Spinal cord (tissue), 10 donors: ENCODE results near the gene TRA2A. TPM values are rescaled to one million over a fixed set of nuclear protein-coding genes. Genes with fewer than 3 reads are reported as not detected.

Experiments used
- DNase-seq, 6 donors: peaks; one replicate each; pipeline versions ENCODE4 v3.0.0 to v3.0.0-alpha.2; 2013 to 2015; ENCODE audit warnings: low spot score in 6 of 6, low read depth in 4 of 6
- H3K27ac ChIP-seq: one replicate; pipeline ENCODE4 v1.5.1; 2013; ENCODE audit warnings: low read depth, low read length, control low read depth
- H3K27me3 ChIP-seq: one replicate; pipeline ENCODE4 v1.6.1; 2013; ENCODE audit warnings: low read length; ENCODE audit not compliant: control insufficient read depth, insufficient read depth
- H3K36me3 ChIP-seq: one replicate; pipeline ENCODE4 v1.6.1; 2013; ENCODE audit warnings: low read length; ENCODE audit not compliant: control insufficient read depth, insufficient read depth
- H3K4me1 ChIP-seq: one replicate; pipeline ENCODE4 v1.6.1; 2013; ENCODE audit warnings: low read length; ENCODE audit not compliant: control insufficient read depth, insufficient read depth
- H3K4me3 ChIP-seq: one replicate; pipeline ENCODE4 v1.5.1; 2013; ENCODE audit warnings: low read depth, low read length, control low read depth
- H3K9me3 ChIP-seq: one replicate; pipeline ENCODE4 v1.6.1; 2013; ENCODE audit warnings: low read length; ENCODE audit not compliant: control insufficient read depth, insufficient read depth
- WGBS: methylation state at CpG from one replicate; pipeline ENCODE4 v1.1.5; 2013; ENCODE audit warnings: missing lambda C conversion rate; ENCODE audit not compliant: insufficient coverage; 5-methylcytosine and 5-hydroxymethylcytosine counted together
- polyA plus RNA-seq, 2 donors: library from polyadenylated mRNA; unstranded; fragments of 120-200 nt; gene quantifications; one replicate each; pipeline ENCODE4 v1.2.1, GENCODE V29; 2013; ENCODE audit not compliant: insufficient read length in 2 of 2
- small RNA-seq: library from RNA; depleted of rRNA; stranded (forward); fragments of <200 nt; gene quantifications from one replicate; pipeline ENCODE3, GENCODE V24; 2014; ENCODE audit warnings: low replicate concordance
- total RNA-seq, 2 donors: library from RNA; depleted of rRNA in 1 of 2; stranded (reverse); fragments of 120-200 nt in 1 of 2; fragments of >200 nt in 1 of 2; gene quantifications; one replicate each; pipeline versions ENCODE4 v1.2.3 to v1.2.4, GENCODE V29; 2013 to 2014
- donor health status: healthy.

TRA2A gene
- total and polyA plus RNA-seq, 4 donors, result 54.6 to 205 (median 120) TPM

DNA sequence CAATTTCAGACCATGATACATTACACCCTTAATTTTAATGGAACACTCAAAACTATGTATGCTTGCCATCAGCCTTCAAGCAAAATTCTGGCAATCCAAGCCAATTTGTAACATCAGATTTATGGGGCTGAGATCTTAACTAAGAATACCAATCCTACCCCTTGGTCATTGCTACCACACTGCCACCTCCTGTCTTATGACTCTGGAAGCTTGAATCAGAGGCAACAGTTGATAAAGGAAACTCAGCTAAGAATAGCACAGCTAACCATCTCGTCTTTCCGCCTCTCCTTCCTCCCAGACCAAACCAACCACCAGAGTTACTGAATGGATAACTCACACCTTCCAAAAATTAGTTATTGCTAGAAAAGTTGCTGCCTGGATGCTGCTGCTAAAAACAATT is 68.9 kb downstream of the TRA2A start:
- WGBS, result no CpG with 5 or more reads among the region's 2 CpGs
- Histone ChIP-seq H3K4me1 (peaks cover 12% of the 10 kb centered on the region), H3K27me3 (no peaks in the 10 kb centered on the region), H3K4me3 (no peak overlapping the region), H3K27ac (no peak overlapping the region), H3K36me3 (no peaks in the 10 kb centered on the region), H3K9me3 (no peaks in the 10 kb centered on the region)
- peak in 2 of 6 donors; percentile 53 for DNase-seq

DNA sequence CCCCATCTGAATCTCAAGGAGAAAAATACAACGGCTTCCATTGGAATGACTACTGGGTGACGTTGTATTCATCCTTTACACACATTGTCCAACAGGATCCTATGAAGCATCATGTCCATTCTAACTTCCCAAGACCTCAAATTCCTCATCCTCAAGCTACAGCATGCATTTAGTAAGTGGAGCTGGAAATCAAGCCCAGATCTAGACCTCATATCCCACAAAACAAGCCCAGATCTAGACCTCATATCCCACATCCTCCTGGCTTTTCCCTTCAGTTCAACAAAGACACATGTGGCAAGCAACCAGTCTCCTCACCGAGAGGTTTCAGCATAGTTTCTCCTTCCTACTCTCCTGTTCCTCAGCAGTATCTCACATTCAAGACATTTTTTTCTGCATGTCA is 73.7 kb downstream of the TRA2A start:
- 89% methylated on average over 3 of the region's 3 CpGs for WGBS
- Histone ChIP-seq H3K27ac (no peak overlapping the region), H3K4me1 (no peaks in the 10 kb centered on the region), H3K4me3 (no peak overlapping the region), H3K27me3 (no peaks in the 10 kb centered on the region), H3K36me3 (peaks cover 5% of the 10 kb centered on the region), H3K9me3 (no peaks in the 10 kb centered on the region)
- DNase-seq, result no peak

DNA sequence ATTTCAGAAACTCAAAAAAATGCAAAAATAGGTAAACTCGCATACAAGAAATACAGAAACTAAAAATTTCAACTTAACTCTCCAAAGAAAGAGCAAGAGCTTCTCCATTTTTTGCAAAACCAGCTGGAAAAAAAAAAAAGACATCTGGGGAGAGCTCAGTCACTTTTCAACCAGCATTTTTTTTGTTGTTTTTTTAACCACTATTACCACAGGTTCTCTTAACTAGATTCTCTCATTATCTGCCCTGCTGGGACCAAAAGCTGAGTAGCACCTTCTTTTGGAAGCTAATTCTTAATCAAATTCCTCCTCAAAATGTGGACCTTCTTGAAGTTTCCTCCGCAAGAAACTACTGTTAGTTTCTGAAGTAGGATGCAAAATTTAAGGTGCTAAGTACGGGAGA is 75.7 kb downstream of the TRA2A start:
- H3K4me1 ChIP-seq, result no peaks in the 10 kb centered on the region
- DNase-seq, result no peak
- 89% methylated on average over 1 of the region's 3 CpGs for WGBS
- H3K36me3 ChIP-seq, result peaks cover 5% of the 10 kb centered on the region
- H3K4me3 ChIP-seq, result no peak overlapping the region
- no peaks in the 10 kb centered on the region for H3K9me3 ChIP-seq
- H3K27ac ChIP-seq, result no peak overlapping the region
- no peaks in the 10 kb centered on the region for H3K27me3 ChIP-seq

DNA sequence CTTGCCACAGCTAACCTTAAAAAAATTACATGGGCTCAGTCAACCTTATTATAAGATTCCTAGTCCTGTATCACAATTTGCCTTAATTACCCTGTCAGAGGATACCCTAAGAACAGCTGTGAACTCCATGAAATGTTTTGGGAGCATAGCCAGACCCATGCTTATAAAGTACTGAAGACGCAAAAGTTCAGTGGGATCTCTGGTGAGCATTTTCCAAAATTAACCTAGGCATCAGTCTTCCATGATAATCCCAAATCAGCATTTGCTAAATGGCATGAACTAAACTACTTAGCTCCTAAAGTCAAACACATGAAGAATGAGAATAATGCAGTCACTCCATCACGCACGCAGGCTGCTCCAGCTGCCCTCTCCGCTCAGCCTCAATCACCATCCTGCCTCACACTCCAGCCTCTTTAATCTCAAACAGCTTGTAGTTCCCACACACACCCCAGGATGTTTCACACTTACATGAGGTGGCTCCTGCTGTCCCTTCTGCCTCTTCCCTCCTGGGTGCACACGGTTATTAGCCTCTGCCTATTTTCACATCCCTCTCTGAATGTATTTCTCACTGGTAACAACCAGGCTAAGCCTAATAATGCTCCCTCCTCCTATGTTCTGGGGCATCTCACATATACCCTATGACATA is 76.8 kb downstream of the TRA2A start:
- no peaks in the 10 kb centered on the region for H3K9me3 ChIP-seq
- no peak overlapping the region for H3K4me3 ChIP-seq
- DNase-seq, result no peak
- H3K36me3 ChIP-seq, result peaks cover 5% of the 10 kb centered on the region
- H3K27me3 ChIP-seq, result no peaks in the 10 kb centered on the region
- no peak overlapping the region for H3K27ac ChIP-seq
- 76% methylated on average over 5 of the region's 5 CpGs for WGBS
- no peaks in the 10 kb centered on the region for H3K4me1 ChIP-seq

Small RNAs within 50 kb of the gene (small RNA-seq; reads per million reads assigned to genes)
- 0.12 reads per million for gene AC079780.1
- not detected for gene RF00019

Other genes with a start within 250 kb of the TRA2A start
- gene MALSU1, start 232.6 kb downstream of the TRA2A start, total RNA-seq, result 10 to 100 TPM; 43.3 to 61.1 TPM
- 10 to 100 TPM; 53.9 to 56.7 TPM for gene MALSU1, start 232.6 kb downstream of the TRA2A start, polyA plus RNA-seq
- 10 to 100 TPM; 31.1 to 37.3 TPM for gene IGF2BP3, start 61.5 kb downstream of the TRA2A start, total RNA-seq
- gene IGF2BP3, start 61.5 kb downstream of the TRA2A start, polyA plus RNA-seq, result 10 to 100 TPM; 18.8 to 19.9 TPM
- 10 to 100 TPM; 21.9 to 33.9 TPM for gene CCDC126, start 65.4 kb upstream of the TRA2A start, total RNA-seq
- gene CCDC126, start 65.4 kb upstream of the TRA2A start, polyA plus RNA-seq, result 10 to 100 TPM; 10.7 to 14.5 TPM
- 10 to 100 TPM; 12.1 to 21.6 TPM for gene FAM221A, start 148.2 kb upstream of the TRA2A start, total RNA-seq
- 10 to 100 TPM; 19.9 to 20.6 TPM for gene FAM221A, start 148.2 kb upstream of the TRA2A start, polyA plus RNA-seq
- 1 to 10 TPM in 1 of 2 donors, under 1 TPM in 1; 0.83 to 2.0 TPM for gene STK31, start 178.2 kb upstream of the TRA2A start, total RNA-seq
- gene STK31, start 178.2 kb upstream of the TRA2A start, polyA plus RNA-seq, result under 1 TPM; 0.73 to 0.93 TPM